ENCODE results near the gene CA10. TPM values are rescaled to one million over a fixed set of nuclear protein-coding genes. Genes with fewer than 3 reads are reported as not detected.

CA10 gene
- total and polyA plus RNA-seq, 2 experiments from 2014 or later: not detected

- no peak overlapping the region for H3K4me3 ChIP-seq
- H4K20me1 ChIP-seq (ENCODE audit: insufficient read depth): no peaks in the 10 kb centered on the region
- no peaks in the 10 kb centered on the region for H3K79me2 ChIP-seq (ENCODE audit: insufficient read depth)
- no peak overlapping the region for H3K9ac ChIP-seq
- no peak for TF ChIP-seq EZH2 (IDR thresholded peaks at IDR 0.05; ENCODE audit: insufficient read depth, poor library complexity, severe bottlenecking)
- TF ChIP-seq EZH2phosphoT487 (IDR thresholded peaks at IDR 0.05; ENCODE audit: insufficient read depth, low read depth): no peak
- no peak overlapping the region for H2AFZ ChIP-seq
- 63 to 68% methylated on average over 14 of the region's 14 CpGs for WGBS, 2 experiments (ENCODE audit: low coverage in 1 of 2, low lambda C conversion rate in 2 of 2, missing lambda C conversion rate in 2 of 2)
- H3K9me2 ChIP-seq (ENCODE audit: insufficient read depth): no peaks in the 10 kb centered on the region
- DNase-seq: no peak
- H3K4me1 ChIP-seq (ENCODE audit: insufficient read depth): no peaks in the 10 kb centered on the region
- no peaks in the 10 kb centered on the region for H3F3A ChIP-seq (ENCODE audit: insufficient read depth)
- H3K27ac ChIP-seq: no peak overlapping the region
- H3K9me3 ChIP-seq (ENCODE audit: low read depth): no peaks in the 10 kb centered on the region
- no peaks in the 10 kb centered on the region for H3K27me3 ChIP-seq (replicated peaks; ENCODE audit: insufficient read depth)
- H3K4me2 ChIP-seq (ENCODE audit: unreplicated experiment): no peak overlapping the region
- in situ Hi-C loops (cut with MboI): no loop called here
- H3K36me3 ChIP-seq (ENCODE audit: low read depth): no peaks in the 10 kb centered on the region
Observed at GRCh38 chr17:51797150-51797549, 361.4 kb downstream of the CA10 start.

- Histone ChIP-seq H2AFZ (no peak overlapping the region), H3K4me2 (ENCODE audit: unreplicated experiment) (no peak overlapping the region), H3K27me3 (replicated peaks; ENCODE audit: insufficient read depth) (no peaks in the 10 kb centered on the region), H3K9me2 (ENCODE audit: insufficient read depth) (no peaks in the 10 kb centered on the region), H3K79me2 (ENCODE audit: insufficient read depth) (no peaks in the 10 kb centered on the region), H4K20me1 (ENCODE audit: insufficient read depth) (no peaks in the 10 kb centered on the region), H3K9ac (no peak overlapping the region), H3K9me3 (ENCODE audit: low read depth) (no peaks in the 10 kb centered on the region), H3K4me1 (ENCODE audit: insufficient read depth) (no peaks in the 10 kb centered on the region), H3K4me3 (no peak overlapping the region), H3F3A (ENCODE audit: insufficient read depth) (no peaks in the 10 kb centered on the region), H3K36me3 (ENCODE audit: low read depth) (no peaks in the 10 kb centered on the region), H3K27ac (no peak overlapping the region)
- DNase-seq: no peak
- TF ChIP-seq EZH2 (IDR thresholded peaks at IDR 0.05; ENCODE audit: insufficient read depth, poor library complexity, severe bottlenecking) (no peak), EZH2phosphoT487 (IDR thresholded peaks at IDR 0.05; ENCODE audit: insufficient read depth, low read depth) (no peak)
- in situ Hi-C loops (cut with MboI): no loop called here
- WGBS, 2 experiments (ENCODE audit: low coverage in 1 of 2, low lambda C conversion rate in 2 of 2, missing lambda C conversion rate in 2 of 2): 14 to 18% methylated on average over 5 of the region's 5 CpGs
Observed at GRCh38 chr17:51796026-51796425, 362.5 kb downstream of the CA10 start.

DNA sequence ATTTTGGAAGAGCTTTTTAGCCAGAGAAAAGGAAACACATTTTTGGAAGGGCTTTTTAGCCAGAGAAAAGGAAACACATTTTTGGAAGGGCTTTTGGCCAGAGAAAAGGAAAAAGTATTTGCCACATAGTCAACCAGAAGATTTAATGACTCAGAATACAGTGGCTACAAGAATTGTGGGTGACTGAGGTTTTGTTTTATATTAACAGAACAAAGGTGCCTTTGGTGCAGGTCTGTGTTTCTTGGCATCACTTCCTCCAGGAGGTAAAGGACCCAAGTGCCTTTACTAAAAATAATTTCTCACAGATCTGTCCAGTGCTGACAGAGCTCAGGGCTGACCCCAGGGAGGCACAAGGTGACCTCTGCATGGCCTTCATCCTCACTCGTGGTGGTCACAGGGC is 363.1 kb downstream of the CA10 start:
- no peaks in the 10 kb centered on the region for H3K36me3 ChIP-seq (ENCODE audit: low read depth)
- H3K79me2 ChIP-seq (ENCODE audit: insufficient read depth): no peaks in the 10 kb centered on the region
- no peak overlapping the region for H3K4me3 ChIP-seq
- TF ChIP-seq EZH2 (IDR thresholded peaks at IDR 0.05; ENCODE audit: insufficient read depth, poor library complexity, severe bottlenecking) (no peak), EZH2phosphoT487 (IDR thresholded peaks at IDR 0.05; ENCODE audit: insufficient read depth, low read depth) (no peak)
- no peaks in the 10 kb centered on the region for H3K9me3 ChIP-seq (ENCODE audit: low read depth)
- no peaks in the 10 kb centered on the region for H3K4me1 ChIP-seq (ENCODE audit: insufficient read depth)
- 0% methylated on average over 1 of the region's 1 CpG for WGBS, 2 experiments (ENCODE audit: low coverage in 1 of 2, low lambda C conversion rate in 2 of 2, missing lambda C conversion rate in 2 of 2)
- no peaks in the 10 kb centered on the region for H3F3A ChIP-seq (ENCODE audit: insufficient read depth)
- no peaks in the 10 kb centered on the region for H4K20me1 ChIP-seq (ENCODE audit: insufficient read depth)
- no peak overlapping the region for H3K9ac ChIP-seq
- H2AFZ ChIP-seq: no peak overlapping the region
- no peaks in the 10 kb centered on the region for H3K9me2 ChIP-seq (ENCODE audit: insufficient read depth)
- no peaks in the 10 kb centered on the region for H3K27me3 ChIP-seq (replicated peaks; ENCODE audit: insufficient read depth)
- H3K4me2 ChIP-seq (ENCODE audit: unreplicated experiment): no peak overlapping the region
- no peak for DNase-seq
- no peak overlapping the region for H3K27ac ChIP-seq
- in situ Hi-C loops (cut with MboI): no loop called here

- H3K9me2 ChIP-seq (ENCODE audit: insufficient read depth): no peaks in the 10 kb centered on the region
- no peak overlapping the region for H3K4me2 ChIP-seq (ENCODE audit: unreplicated experiment)
- TF ChIP-seq EZH2phosphoT487 (IDR thresholded peaks at IDR 0.05; ENCODE audit: insufficient read depth, low read depth) (no peak), EZH2 (IDR thresholded peaks at IDR 0.05; ENCODE audit: insufficient read depth, poor library complexity, severe bottlenecking) (no peak)
- no peaks in the 10 kb centered on the region for H4K20me1 ChIP-seq (ENCODE audit: insufficient read depth)
- no peak overlapping the region for H3K4me3 ChIP-seq
- H3K4me1 ChIP-seq (ENCODE audit: insufficient read depth): no peaks in the 10 kb centered on the region
- no peak overlapping the region for H2AFZ ChIP-seq
- no peak for DNase-seq
- no peaks in the 10 kb centered on the region for H3K36me3 ChIP-seq (ENCODE audit: low read depth)
- no peaks in the 10 kb centered on the region for H3F3A ChIP-seq (ENCODE audit: insufficient read depth)
- no peak overlapping the region for H3K27ac ChIP-seq
- H3K9me3 ChIP-seq (ENCODE audit: low read depth): no peaks in the 10 kb centered on the region
- in situ Hi-C loops (cut with MboI): no loop called here
- H3K27me3 ChIP-seq (replicated peaks; ENCODE audit: insufficient read depth): no peaks in the 10 kb centered on the region
- H3K79me2 ChIP-seq (ENCODE audit: insufficient read depth): no peaks in the 10 kb centered on the region
- no peak overlapping the region for H3K9ac ChIP-seq
Observed at GRCh38 chr17:51794466-51794865, 364.0 kb downstream of the CA10 start.

- TF ChIP-seq EZH2 (IDR thresholded peaks at IDR 0.05; ENCODE audit: insufficient read depth, poor library complexity, severe bottlenecking): no peak
- no peaks in the 10 kb centered on the region for H3F3A ChIP-seq (ENCODE audit: insufficient read depth)
- no peak overlapping the region for H3K4me2 ChIP-seq (ENCODE audit: unreplicated experiment)
- H2AFZ ChIP-seq: no peak overlapping the region
- H3K4me3 ChIP-seq: no peak overlapping the region
- no peaks in the 10 kb centered on the region for H3K4me1 ChIP-seq (ENCODE audit: insufficient read depth)
- no peak overlapping the region for H3K9ac ChIP-seq
- no peaks in the 10 kb centered on the region for H4K20me1 ChIP-seq (ENCODE audit: insufficient read depth)
- no peaks in the 10 kb centered on the region for H3K79me2 ChIP-seq (ENCODE audit: insufficient read depth)
- no peaks in the 10 kb centered on the region for H3K36me3 ChIP-seq (ENCODE audit: low read depth)
- H3K27ac ChIP-seq: no peak overlapping the region
- in situ Hi-C loops (cut with MboI): no loop called here
- no peak for DNase-seq
- 12 to 32% methylated on average over 1 of the region's 1 CpG for WGBS, 2 experiments (ENCODE audit: low coverage in 1 of 2, low lambda C conversion rate in 2 of 2, missing lambda C conversion rate in 2 of 2)
- H3K9me2 ChIP-seq (ENCODE audit: insufficient read depth): no peaks in the 10 kb centered on the region
- no peaks in the 10 kb centered on the region for H3K27me3 ChIP-seq (replicated peaks; ENCODE audit: insufficient read depth)
- H3K9me3 ChIP-seq (ENCODE audit: low read depth): no peaks in the 10 kb centered on the region
Observed at GRCh38 chr17:51793686-51794085, 364.8 kb downstream of the CA10 start.
